ENCODE measurements around the gene FADD.
A peak's percentile ranks its signal among the peaks of the same experiment; 100 is the strongest.

FADD gene

GRCh38 chr11:70202920-70203750 lies at the start of gene FADD:
Gene FADD (plus strand): TSS chr11:70203296. CDS start chr11:70203460, 164 bp downstream.
- DNase-seq (ENCODE audit: low read depth, low spot score) = peak; percentile 73

GRCh38 chr11:70155386-70155785 lies 47.7 kb upstream of the FADD start:
- DNase-seq (ENCODE audit: low read depth, low spot score) = no peak

GRCh38 chr11:70156291-70157037 lies 46.6 kb upstream of the FADD start:
- DNase-seq (ENCODE audit: low read depth, low spot score) = no peak

GRCh38 chr11:70158201-70158600 lies 44.9 kb upstream of the FADD start:
- no peak for DNase-seq (ENCODE audit: low read depth, low spot score)

GRCh38 chr11:70158757-70159389 lies 44.2 kb upstream of the FADD start:
- DNase-seq (ENCODE audit: low read depth, low spot score) = no peak

GRCh38 chr11:70159627-70160570 lies 43.2 kb upstream of the FADD start:
- no peak for DNase-seq (ENCODE audit: low read depth, low spot score)

GRCh38 chr11:70161043-70161625 lies 42.0 kb upstream of the FADD start:
- DNase-seq (ENCODE audit: low read depth, low spot score) = no peak

GRCh38 chr11:70164705-70165104 lies 38.4 kb upstream of the FADD start:
- DNase-seq (ENCODE audit: low read depth, low spot score) = no peak

GRCh38 chr11:70167120-70167519 lies 36.0 kb upstream of the FADD start:
- no peak for DNase-seq (ENCODE audit: low read depth, low spot score)

GRCh38 chr11:70167723-70168404 lies 35.2 kb upstream of the FADD start:
- no peak for DNase-seq (ENCODE audit: low read depth, low spot score)

- DNase-seq (ENCODE audit: low read depth, low spot score) = no peak
Observed at GRCh38 chr11:70168405-70168754, 34.7 kb upstream of the FADD start.

GRCh38 chr11:70169127-70169526 lies 34.0 kb upstream of the FADD start:
- DNase-seq (ENCODE audit: low read depth, low spot score) = no peak

- DNase-seq (ENCODE audit: low read depth, low spot score) = no peak
Observed at GRCh38 chr11:70169632-70170031, 33.5 kb upstream of the FADD start.

- no peak for DNase-seq (ENCODE audit: low read depth, low spot score)
Observed at GRCh38 chr11:70170596-70171210, 32.4 kb upstream of the FADD start.

GRCh38 chr11:70173018-70173417 lies 30.1 kb upstream of the FADD start:
- DNase-seq (ENCODE audit: low read depth, low spot score) = no peak

GRCh38 chr11:70174547-70175235 lies 28.4 kb upstream of the FADD start:
- no peak for DNase-seq (ENCODE audit: low read depth, low spot score)

GRCh38 chr11:70175236-70175698 lies 27.8 kb upstream of the FADD start:
- no peak for DNase-seq (ENCODE audit: low read depth, low spot score)

- no peak for DNase-seq (ENCODE audit: low read depth, low spot score)
Observed at GRCh38 chr11:70176940-70177689, 26.0 kb upstream of the FADD start.

GRCh38 chr11:70180906-70181305 lies 22.2 kb upstream of the FADD start:
- no peak for DNase-seq (ENCODE audit: low read depth, low spot score)

All from activated naive CD8-positive, alpha-beta T cell treated with anti-CD3 and anti-CD28 coated beads, Interleukin-2, amount 50 U/mL, for 16 hours (primary cell).